ENCODE results near the gene NR1I2.

The NR1I2 gene

DNA sequence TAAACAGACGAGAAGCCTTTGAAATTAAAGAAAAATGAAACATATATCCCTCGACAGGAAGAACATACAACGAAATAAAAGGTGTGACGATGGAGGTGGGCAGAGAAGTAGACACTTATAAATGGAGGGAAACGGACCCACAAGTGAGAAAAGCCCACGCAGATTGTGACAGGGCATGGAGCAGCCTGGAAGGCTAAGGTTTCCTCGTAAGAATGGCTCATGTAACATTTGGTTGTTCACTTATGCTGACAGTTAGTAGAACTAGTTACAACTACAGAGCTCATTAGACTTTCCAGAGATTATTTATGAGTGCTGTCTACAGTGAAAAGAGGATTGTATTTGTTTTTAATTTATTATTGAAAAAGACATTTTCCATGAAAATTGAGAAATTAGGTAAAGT is 82.6 kb downstream of the NR1I2 start:
- Mint-ChIP-seq H3K27me3 (ENCODE audit: low read depth) (no peaks in the 10 kb centered on the region), H3K27ac (no peak overlapping the region), H3K4me3 (no peak overlapping the region), H3K36me3 (ENCODE audit: low read depth) (peaks cover 33% of the 10 kb centered on the region), H3K9me3 (peaks cover 3% of the 10 kb centered on the region), H3K4me1 (ENCODE audit: low read depth) (peaks cover 8% of the 10 kb centered on the region)
